GM18951 (cell line): ENCODE data around the gene ATL1.

Experiments used
- POLR2A ChIP-seq: IDR thresholded peaks from 4 replicates; pipeline ENCODE4 v1.6.1; 2011; ENCODE audit warnings: mild to moderate bottlenecking; ENCODE audit not compliant: insufficient read length, insufficient read depth; ENCODE audit errors: extremely low read depth
- in situ Hi-C: fragments of 300-500 bp; cut with MboI; formaldehyde crosslinking; loops from one replicate; pipeline ENCODE4 v1.12.0; 2022; ENCODE audit warnings: low sequenced_read_pairs, mixed read lengths, inconsistent platforms; ENCODE audit not compliant: unreplicated experiment

ATL1 gene

GRCh38 chr14:50599700-50600444, 39.9 kb downstream of the ATL1 start:
- no peak for TF ChIP-seq POLR2A
- in situ Hi-C loops: no loop called here

- in situ Hi-C loops: no loop called here
- no peak for TF ChIP-seq POLR2A
Observed at GRCh38 chr14:50600849-50601248, 40.9 kb downstream of the ATL1 start.

GRCh38 chr14:50601394-50601793, 41.4 kb downstream of the ATL1 start:
- TF ChIP-seq POLR2A: no peak
- in situ Hi-C loops: no loop called here

DNA sequence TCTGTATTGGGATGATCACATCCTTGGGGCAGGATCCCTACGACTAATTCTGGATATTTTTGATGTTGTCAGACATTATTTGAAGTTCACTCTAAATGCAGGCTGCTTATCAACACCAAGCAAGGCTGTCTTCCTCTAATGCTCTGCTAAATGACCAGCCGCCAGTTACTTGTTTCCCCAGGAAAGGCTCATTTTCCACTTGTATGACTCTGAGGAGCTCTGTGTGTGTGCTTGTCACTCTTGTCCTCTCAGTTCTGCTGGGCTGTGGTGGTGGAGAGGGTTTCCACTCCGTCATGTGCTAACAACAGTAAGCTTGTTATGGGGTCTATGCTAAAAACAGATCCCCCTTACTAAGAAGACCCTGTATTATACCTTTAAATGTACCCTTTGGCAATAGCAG, 42.1 kb downstream of the ATL1 start:
- in situ Hi-C loops: no loop called here
- TF ChIP-seq POLR2A: no peak

DNA sequence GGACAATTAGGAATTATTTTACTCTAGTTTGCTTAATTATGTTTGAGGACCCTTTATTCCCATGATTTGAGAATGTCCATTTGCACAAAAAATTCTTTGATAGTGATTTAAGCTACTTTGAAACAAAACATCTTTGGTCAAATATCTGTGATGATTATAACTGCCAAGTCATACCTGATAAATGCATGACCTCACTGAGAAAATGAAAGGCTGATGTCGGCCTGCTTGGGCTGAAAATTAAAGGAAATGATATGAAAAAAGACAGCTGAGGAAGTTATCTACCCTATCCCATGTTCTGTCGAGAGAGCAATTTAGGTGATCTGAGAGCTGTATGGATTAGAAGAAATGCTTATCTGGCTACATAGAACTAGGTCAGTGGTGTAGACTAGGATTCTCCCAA, 43.6 kb downstream of the ATL1 start:
- in situ Hi-C loops: no loop called here
- TF ChIP-seq POLR2A: no peak

- in situ Hi-C loops: no loop called here
- TF ChIP-seq POLR2A: no peak
Observed at GRCh38 chr14:50605766-50606165, 45.8 kb downstream of the ATL1 start.

DNA sequence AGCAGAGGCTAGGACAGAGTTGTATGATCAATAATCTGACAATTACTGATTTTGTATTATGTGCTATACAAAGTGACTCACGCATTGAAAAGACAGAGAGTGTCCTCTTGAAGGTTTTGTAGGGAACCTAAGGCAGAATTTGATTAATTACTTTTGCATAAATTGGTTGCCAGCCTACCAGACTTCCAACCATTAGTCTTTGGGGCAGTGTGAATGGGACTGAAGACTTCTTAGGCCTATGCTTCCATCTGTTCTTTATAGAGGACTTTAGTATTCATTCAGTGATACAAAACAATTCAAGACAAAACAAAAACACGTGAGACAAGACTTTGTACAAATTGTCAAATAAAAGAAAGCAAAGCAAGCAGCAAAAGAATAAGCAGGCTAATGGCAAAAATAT, 46.5 kb downstream of the ATL1 start:
- in situ Hi-C loops: no loop called here
- no peak for TF ChIP-seq POLR2A

DNA sequence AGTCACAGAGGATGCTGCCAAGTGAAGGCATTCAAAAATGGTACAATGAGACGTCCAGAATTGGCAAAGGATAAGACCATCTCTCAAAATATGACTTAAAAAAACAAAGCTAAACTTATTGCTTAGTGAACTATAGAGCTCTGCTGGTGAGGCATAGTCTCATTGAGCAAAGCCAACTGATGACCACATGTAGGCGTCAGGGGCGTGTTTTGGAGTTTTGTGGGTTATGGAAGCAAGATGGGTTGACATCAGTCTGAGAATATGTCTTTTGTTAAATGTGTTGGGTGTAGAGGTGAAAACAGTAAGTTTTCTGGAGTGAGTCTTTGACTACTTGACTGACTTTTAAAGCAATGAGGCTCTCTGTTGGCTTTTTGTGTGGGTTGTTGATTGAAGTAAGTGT, 47.2 kb downstream of the ATL1 start:
- no peak for TF ChIP-seq POLR2A
- in situ Hi-C loops: no loop called here

- in situ Hi-C loops: no loop called here
- no peak for TF ChIP-seq POLR2A
Observed at GRCh38 chr14:50607761-50608160, 47.8 kb downstream of the ATL1 start.

- no peak for TF ChIP-seq POLR2A
- in situ Hi-C loops: no loop called here
Observed at GRCh38 chr14:50608302-50608851, 48.4 kb downstream of the ATL1 start.

- in situ Hi-C loops: no loop called here
Observed at GRCh38 chr14:50610465-50610864, 50.5 kb downstream of the ATL1 start.

GRCh38 chr14:50612806-50613205, 52.9 kb downstream of the ATL1 start:
- in situ Hi-C loops: no loop called here
- no peak for TF ChIP-seq POLR2A

More at GRCh38 chr14:50610465-50610864, 50.5 kb downstream of the ATL1 start:
- no peak for TF ChIP-seq POLR2A

GRCh38 chr14:50615056-50615455, 55.1 kb downstream of the ATL1 start:
- no peak for TF ChIP-seq POLR2A
- in situ Hi-C loops: no loop called here

GRCh38 chr14:50615552-50615951, 55.6 kb downstream of the ATL1 start:
- in situ Hi-C loops: no loop called here
- TF ChIP-seq POLR2A: no peak
